ENCODE results near the gene TNFRSF13B. TPM values are rescaled to one million over a fixed set of nuclear protein-coding genes. Genes with fewer than 3 reads are reported as not detected.
"Not testable (repeated sequence)": the region's sequence is repeated elsewhere in the genome, so short reads cannot be mapped to it uniquely, and the experiment has no call there.

The TNFRSF13B gene
- total RNA-seq, 2 donors from 2014 or later = not detected

DNA sequence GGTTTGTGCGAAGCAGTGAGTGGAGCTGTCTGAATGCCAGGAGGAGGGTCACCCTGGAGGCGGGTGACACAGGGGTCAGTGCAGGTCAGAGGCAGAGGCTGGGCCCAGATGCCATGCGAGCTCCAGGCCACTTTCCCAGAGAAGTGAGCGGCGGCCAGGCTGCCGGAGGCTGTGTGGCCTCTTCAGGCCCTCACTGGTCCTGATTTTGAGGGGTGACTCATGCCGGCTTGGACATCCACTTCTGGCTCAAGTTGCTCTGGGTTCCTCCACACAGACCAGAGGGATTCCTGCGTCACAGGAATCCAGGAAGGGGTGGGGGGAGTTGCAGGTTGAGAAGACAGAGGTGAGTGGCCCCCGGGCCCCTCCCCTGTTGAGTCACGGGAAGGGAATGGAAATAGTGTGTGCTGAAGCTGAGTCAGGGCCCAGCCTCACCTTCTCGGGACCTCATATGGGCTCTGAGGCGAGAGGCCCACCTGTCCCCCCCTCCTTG is 38.7 kb upstream of the TNFRSF13B start:
- not testable (repeated sequence) for H3K27ac ChIP-seq; H3K36me3 ChIP-seq; H3K4me1 ChIP-seq; H3K27me3 ChIP-seq; DNase-seq (ENCODE audit: low spot score); H3K9me3 ChIP-seq; H3K4me3 ChIP-seq

DNA sequence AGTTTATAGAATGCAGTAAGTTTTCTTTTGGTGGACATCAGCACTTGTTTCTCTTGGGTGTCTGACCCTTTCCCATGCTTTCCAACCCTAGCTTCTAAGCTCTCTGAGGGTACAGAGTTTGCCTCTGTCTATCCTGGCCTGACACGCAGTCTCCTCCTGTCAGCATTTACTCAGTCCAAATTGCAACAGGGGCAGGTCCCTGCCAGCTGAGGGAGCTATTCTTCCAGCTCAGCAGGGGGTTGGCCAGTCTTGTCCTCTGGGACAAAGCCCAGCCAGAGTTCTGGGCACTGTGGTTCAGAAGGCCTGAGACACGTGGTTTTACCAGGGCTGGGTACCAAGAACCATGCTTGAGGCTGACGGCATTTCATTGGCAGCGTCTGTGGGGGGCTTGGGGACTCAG is 38.1 kb upstream of the TNFRSF13B start:
- not testable (repeated sequence) for H3K27me3 ChIP-seq; DNase-seq (ENCODE audit: low spot score); H3K9me3 ChIP-seq; H3K4me1 ChIP-seq; H3K4me3 ChIP-seq; H3K27ac ChIP-seq; H3K36me3 ChIP-seq
- TF ChIP-seq, protein P1, sequence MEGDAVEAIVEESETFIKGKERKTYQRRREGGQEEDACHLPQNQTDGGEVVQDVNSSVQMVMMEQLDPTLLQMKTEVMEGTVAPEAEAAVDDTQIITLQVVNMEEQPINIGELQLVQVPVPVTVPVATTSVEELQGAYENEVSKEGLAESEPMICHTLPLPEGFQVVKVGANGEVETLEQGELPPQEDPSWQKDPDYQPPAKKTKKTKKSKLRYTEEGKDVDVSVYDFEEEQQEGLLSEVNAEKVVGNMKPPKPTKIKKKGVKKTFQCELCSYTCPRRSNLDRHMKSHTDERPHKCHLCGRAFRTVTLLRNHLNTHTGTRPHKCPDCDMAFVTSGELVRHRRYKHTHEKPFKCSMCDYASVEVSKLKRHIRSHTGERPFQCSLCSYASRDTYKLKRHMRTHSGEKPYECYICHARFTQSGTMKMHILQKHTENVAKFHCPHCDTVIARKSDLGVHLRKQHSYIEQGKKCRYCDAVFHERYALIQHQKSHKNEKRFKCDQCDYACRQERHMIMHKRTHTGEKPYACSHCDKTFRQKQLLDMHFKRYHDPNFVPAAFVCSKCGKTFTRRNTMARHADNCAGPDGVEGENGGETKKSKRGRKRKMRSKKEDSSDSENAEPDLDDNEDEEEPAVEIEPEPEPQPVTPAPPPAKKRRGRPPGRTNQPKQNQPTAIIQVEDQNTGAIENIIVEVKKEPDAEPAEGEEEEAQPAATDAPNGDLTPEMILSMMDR (IDR thresholded peaks at IDR 0.05) = peak in 1 of 2 donors; percentile 36

- H3K9me3 ChIP-seq; DNase-seq (ENCODE audit: low spot score); H3K4me1 ChIP-seq; H3K27me3 ChIP-seq; H3K36me3 ChIP-seq; H3K27ac ChIP-seq; H3K4me3 ChIP-seq: not testable (repeated sequence)
Measured at GRCh38 chr17:17008621-17009397, 36.9 kb upstream of the TNFRSF13B start.

- not testable (repeated sequence) for H3K9me3 ChIP-seq; H3K27ac ChIP-seq; DNase-seq (ENCODE audit: low spot score); H3K36me3 ChIP-seq; H3K27me3 ChIP-seq; H3K4me3 ChIP-seq; H3K4me1 ChIP-seq
Measured at GRCh38 chr17:17007891-17008290, 36.0 kb upstream of the TNFRSF13B start.

DNA sequence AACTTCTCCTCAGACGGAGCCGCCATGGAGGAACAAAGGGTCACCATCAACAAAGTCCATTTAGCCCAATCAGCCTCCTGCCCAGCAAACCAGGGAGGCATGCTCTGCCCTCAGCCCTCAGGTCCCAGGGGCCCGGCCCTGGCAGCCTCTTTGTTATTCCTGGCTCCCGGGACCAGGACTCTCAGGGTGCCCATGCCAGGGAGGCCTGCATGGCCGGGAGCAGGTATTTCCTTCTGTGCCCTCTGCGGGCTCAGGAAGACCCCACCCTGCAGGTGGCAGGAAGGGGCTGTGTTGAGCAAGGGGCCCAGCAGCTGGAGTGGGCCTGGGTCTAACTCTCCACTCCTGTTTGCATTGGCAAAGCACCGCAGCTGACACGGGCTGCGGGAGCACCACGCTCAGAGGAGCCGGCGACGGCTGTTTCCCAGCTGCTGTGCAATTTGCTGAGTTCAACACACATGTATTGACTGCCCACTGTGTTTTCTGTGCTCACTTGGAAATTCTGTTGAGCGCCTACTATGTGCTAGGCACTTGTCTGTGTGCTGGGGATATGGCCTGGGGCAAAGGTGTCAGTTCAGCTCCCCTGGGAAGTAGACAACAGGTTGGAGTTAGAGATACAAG is 33.2 kb upstream of the TNFRSF13B start:
- not testable (repeated sequence) for H3K9me3 ChIP-seq; H3K27ac ChIP-seq; H3K4me3 ChIP-seq; H3K4me1 ChIP-seq; H3K36me3 ChIP-seq; H3K27me3 ChIP-seq; DNase-seq (ENCODE audit: low spot score)

DNA sequence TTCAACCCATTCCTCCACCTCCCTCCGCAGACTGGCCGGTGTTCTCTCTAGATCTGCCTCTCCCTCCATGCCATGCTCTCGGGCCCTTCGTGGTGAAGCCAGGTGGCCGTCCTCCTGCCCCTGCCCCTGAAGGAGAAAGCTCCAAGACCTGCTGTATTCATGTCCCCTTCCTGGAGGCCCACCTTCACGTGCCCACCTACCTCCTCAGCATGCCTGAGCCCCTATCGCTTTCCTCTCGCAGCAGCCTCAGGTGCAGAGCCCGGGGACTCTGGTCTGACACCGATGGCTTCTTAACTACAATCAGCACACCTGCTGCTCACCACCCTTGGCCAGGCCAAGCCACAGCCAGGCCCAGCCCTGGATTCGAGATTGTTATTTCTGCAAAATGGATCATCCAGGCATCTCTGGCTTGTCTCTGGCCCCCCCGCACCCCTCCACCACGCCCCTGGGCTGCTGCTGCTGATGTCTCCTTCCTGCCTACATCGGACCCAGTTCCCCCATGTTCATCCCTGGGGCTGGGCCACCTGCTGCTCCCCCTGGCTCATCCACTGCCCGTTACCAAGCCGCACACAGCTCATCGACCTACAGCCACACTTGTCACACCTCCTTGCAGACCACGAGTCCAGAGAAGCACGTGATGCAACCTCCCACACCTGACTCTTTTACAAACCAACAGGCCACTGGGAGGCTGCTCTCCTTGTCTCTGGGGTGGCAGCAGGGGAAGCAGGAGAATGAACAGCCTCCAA is 32.5 kb upstream of the TNFRSF13B start:
- no peaks in the 10 kb centered on the region for H3K9me3 ChIP-seq
- H3K27me3 ChIP-seq = no peaks in the 10 kb centered on the region
- no peak for DNase-seq (ENCODE audit: low spot score)
- peaks cover 0 to 5% of the 10 kb centered on the region in 2 donors for H3K4me1 ChIP-seq
- TF ChIP-seq, protein P1 (IDR thresholded peaks at IDR 0.05) = no peak
- H3K27ac ChIP-seq = no peak overlapping the region
- no peak overlapping the region for H3K4me3 ChIP-seq
- no peaks in the 10 kb centered on the region for H3K36me3 ChIP-seq

- DNase-seq (ENCODE audit: low spot score); H3K27ac ChIP-seq; H3K36me3 ChIP-seq; H3K9me3 ChIP-seq; H3K4me3 ChIP-seq; H3K27me3 ChIP-seq; H3K4me1 ChIP-seq: not testable (repeated sequence)
Measured at GRCh38 chr17:17002731-17003715, 31.1 kb upstream of the TNFRSF13B start.
